Erythroblast (primary cell): ENCODE measurements around the gene NPC1L1.

Source experiments
- DNase-seq, 2 experiments: peaks; one replicate each; lab custom pipeline; 2025; lab: John Stamatoyannopoulos, UW
- GATA1 ChIP-seq: IDR thresholded peaks from 2 replicates; pipeline ENCODE4 v1.6.1; 2011; ENCODE audit warnings: low read depth, mild to moderate bottlenecking, control low read depth, low read length, moderate library complexity
- POLR2A ChIP-seq: IDR thresholded peaks from 2 replicates; pipeline ENCODE4 v1.6.1; 2011; ENCODE audit warnings: mild to moderate bottlenecking, low read length

NPC1L1 gene

GRCh38 chr7:44471436-44471835 is 69.7 kb downstream of the NPC1L1 start:
- TF ChIP-seq GATA1 (no peak), POLR2A (no peak)
- DNase-seq, result no peak

- TF ChIP-seq GATA1 (no peak), POLR2A (no peak)
- no peak for DNase-seq
Measured at GRCh38 chr7:44470628-44471245, 70.4 kb downstream of the NPC1L1 start.

- no peak for TF ChIP-seq POLR2A
- no peak for TF ChIP-seq GATA1
- peak; percentile 8 to 39 for DNase-seq
Measured at GRCh38 chr7:44470135-44470479, 71.0 kb downstream of the NPC1L1 start.

GRCh38 chr7:44469461-44470134 is 71.5 kb downstream of the NPC1L1 start:
- no peak for DNase-seq
- TF ChIP-seq GATA1 (no peak), POLR2A (no peak)

- DNase-seq, result no peak
- TF ChIP-seq POLR2A (no peak), GATA1 (no peak)
Measured at GRCh38 chr7:44467217-44467548, 73.9 kb downstream of the NPC1L1 start.

GRCh38 chr7:44466300-44467216 is 74.6 kb downstream of the NPC1L1 start:
- DNase-seq, result no peak
- no peak for TF ChIP-seq POLR2A
- TF ChIP-seq GATA1, result no peak

- TF ChIP-seq POLR2A, result no peak
- no peak for TF ChIP-seq GATA1
Measured at GRCh38 chr7:44465490-44465889, 75.6 kb downstream of the NPC1L1 start.

GRCh38 chr7:44463169-44463808 is 77.8 kb downstream of the NPC1L1 start:
- TF ChIP-seq POLR2A, result no peak
- DNase-seq, result peak; percentile 15 to 30

More at GRCh38 chr7:44465490-44465889, 75.6 kb downstream of the NPC1L1 start:
- DNase-seq, result no peak
